ENCODE results near the gene TBC1D32. TPM values are rescaled to one million over a fixed set of nuclear protein-coding genes. Genes with fewer than 3 reads are reported as not detected.

TBC1D32 gene
- total RNA-seq, 1 experiment from 2014 or later: 3.4 TPM

DNA sequence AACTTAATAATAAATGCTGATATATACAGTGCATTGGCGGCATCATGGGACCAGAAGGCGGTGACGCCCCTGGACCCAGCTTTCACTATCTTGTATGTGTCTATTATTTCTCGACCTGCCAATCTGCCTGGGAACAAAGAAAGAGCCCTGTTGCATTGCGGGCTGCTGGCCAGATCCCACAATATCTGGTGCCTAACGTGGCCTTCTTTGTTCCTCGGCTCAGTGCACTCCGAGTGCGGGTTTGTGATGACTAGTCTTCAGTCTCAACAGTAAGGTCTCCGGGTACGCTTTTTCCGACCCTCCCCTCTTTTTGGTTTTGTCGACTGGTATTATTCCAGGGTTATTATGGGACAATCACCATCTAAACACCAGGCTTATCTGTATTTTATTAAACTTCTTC is 291.5 kb downstream of the TBC1D32 start:
- no peaks in the 10 kb centered on the region for H3K36me3 Mint-ChIP-seq (ENCODE audit: insufficient read depth, unreplicated experiment)
- Histone ChIP-seq H3K27me3 (replicated peaks; ENCODE audit: control insufficient read depth, insufficient read depth, low read length) (no peaks in the 10 kb centered on the region), H3K36me3 (ENCODE audit: control insufficient read depth, insufficient read depth, low read length) (no peaks in the 10 kb centered on the region), H3K4me1 (no peaks in the 10 kb centered on the region; the same call in 1 of the 2 replicates), H3K4me3 (ENCODE audit: low read depth, low read length) (no peak overlapping the region), H3K9me3 (no peaks in the 10 kb centered on the region)
- CTCF ChIA-PET: no interaction called here
- H3K4me1 Mint-ChIP-seq (ENCODE audit: low read depth, unreplicated experiment): peaks cover 14% of the 10 kb centered on the region
- peaks cover 15% of the 10 kb centered on the region for H3K9me3 Mint-ChIP-seq (ENCODE audit: unreplicated experiment)
- TF ChIP-seq, protein P1, sequence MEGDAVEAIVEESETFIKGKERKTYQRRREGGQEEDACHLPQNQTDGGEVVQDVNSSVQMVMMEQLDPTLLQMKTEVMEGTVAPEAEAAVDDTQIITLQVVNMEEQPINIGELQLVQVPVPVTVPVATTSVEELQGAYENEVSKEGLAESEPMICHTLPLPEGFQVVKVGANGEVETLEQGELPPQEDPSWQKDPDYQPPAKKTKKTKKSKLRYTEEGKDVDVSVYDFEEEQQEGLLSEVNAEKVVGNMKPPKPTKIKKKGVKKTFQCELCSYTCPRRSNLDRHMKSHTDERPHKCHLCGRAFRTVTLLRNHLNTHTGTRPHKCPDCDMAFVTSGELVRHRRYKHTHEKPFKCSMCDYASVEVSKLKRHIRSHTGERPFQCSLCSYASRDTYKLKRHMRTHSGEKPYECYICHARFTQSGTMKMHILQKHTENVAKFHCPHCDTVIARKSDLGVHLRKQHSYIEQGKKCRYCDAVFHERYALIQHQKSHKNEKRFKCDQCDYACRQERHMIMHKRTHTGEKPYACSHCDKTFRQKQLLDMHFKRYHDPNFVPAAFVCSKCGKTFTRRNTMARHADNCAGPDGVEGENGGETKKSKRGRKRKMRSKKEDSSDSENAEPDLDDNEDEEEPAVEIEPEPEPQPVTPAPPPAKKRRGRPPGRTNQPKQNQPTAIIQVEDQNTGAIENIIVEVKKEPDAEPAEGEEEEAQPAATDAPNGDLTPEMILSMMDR (IDR thresholded peaks at IDR 0.05; ENCODE audit: insufficient read depth in 1 of 2, low read depth in 1 of 2, low read length in 1 of 2, severe bottlenecking in 1 of 2, unreplicated experiment in 1 of 2): no peak
- DNase-seq: no peak
- H3K27ac Mint-ChIP-seq (ENCODE audit: unreplicated experiment): no peak overlapping the region
- intact Hi-C loops (cut with micrococcal nuclease; ENCODE audit: unreplicated experiment): no loop called here
- H3K4me3 Mint-ChIP-seq (ENCODE audit: unreplicated experiment): no peak overlapping the region
- BruUV-seq (replicated peaks): no TSS peak
- POLR2A ChIA-PET: no interaction called here
- no peaks in the 10 kb centered on the region for H3K27me3 Mint-ChIP-seq (ENCODE audit: insufficient read depth, unreplicated experiment)

DNA sequence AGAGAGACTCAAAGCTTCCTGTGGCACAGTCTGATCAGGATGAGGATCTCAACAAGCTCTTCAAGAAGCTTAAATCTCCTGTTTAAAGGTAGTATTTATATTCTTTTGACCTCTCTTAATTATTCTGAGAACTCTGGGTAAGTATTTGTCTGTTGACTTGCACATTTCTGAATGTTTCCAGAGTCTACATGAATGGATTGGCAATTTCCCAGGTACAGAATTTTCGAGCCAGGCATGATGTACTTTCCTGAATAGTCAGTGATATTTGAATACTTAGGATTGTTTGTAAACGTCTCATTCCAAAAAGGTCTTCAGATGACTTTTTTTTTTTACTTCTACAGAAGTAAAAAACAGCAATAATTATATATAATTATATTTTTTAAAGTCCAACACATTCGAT is 293.4 kb downstream of the TBC1D32 start:
- Mint-ChIP-seq H3K9me3 (ENCODE audit: unreplicated experiment) (peaks cover 15% of the 10 kb centered on the region), H3K4me3 (ENCODE audit: unreplicated experiment) (no peak overlapping the region), H3K36me3 (ENCODE audit: insufficient read depth, unreplicated experiment) (no peaks in the 10 kb centered on the region), H3K27me3 (ENCODE audit: insufficient read depth, unreplicated experiment) (no peaks in the 10 kb centered on the region), H3K4me1 (ENCODE audit: low read depth, unreplicated experiment) (peaks cover 14% of the 10 kb centered on the region), H3K27ac (ENCODE audit: unreplicated experiment) (no peak overlapping the region)
- POLR2A ChIA-PET: no interaction called here
- Histone ChIP-seq H3K9me3 (no peaks in the 10 kb centered on the region), H3K4me3 (ENCODE audit: low read depth, low read length) (no peak overlapping the region), H3K4me1 (no peaks in the 10 kb centered on the region; the same call in 1 of the 2 replicates), H3K27me3 (replicated peaks; ENCODE audit: control insufficient read depth, insufficient read depth, low read length) (no peaks in the 10 kb centered on the region), H3K36me3 (ENCODE audit: control insufficient read depth, insufficient read depth, low read length) (no peaks in the 10 kb centered on the region)
- CTCF ChIA-PET: no interaction called here
- DNase-seq: no peak
- BruUV-seq (replicated peaks): no TSS peak
- TF ChIP-seq, protein P1 (IDR thresholded peaks at IDR 0.05; ENCODE audit: insufficient read depth in 1 of 2, low read depth in 1 of 2, low read length in 1 of 2, severe bottlenecking in 1 of 2, unreplicated experiment in 1 of 2): no peak
- intact Hi-C loops (cut with micrococcal nuclease; ENCODE audit: unreplicated experiment): no loop called here

DNA sequence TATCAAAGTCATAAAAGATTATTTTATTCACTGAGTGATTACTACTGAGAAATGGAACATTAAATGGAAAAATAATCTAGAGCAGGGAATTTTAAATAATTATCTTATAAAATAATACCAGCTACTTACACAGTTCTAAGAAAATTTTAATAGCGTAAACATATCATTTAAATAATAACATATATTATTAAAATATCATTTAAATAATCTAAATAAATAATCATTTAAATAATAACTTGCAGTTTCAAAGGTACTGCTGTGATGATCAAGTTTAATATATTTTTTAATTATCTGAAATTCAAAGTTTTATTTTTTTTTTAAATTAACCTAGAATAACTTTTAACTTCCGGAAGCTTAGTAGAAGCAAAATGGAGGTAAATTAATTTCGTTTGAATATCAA is 301.2 kb downstream of the TBC1D32 start:
- Histone ChIP-seq H3K4me1 (no peaks in the 10 kb centered on the region), H3K36me3 (ENCODE audit: control insufficient read depth, insufficient read depth, low read length) (no peaks in the 10 kb centered on the region), H3K4me3 (ENCODE audit: low read depth, low read length) (no peak overlapping the region), H3K9me3 (no peaks in the 10 kb centered on the region), H3K27me3 (replicated peaks; ENCODE audit: control insufficient read depth, insufficient read depth, low read length) (no peaks in the 10 kb centered on the region)
- TF ChIP-seq, protein P1 (IDR thresholded peaks at IDR 0.05; ENCODE audit: insufficient read depth in 1 of 2, low read depth in 1 of 2, low read length in 1 of 2, severe bottlenecking in 1 of 2, unreplicated experiment in 1 of 2): no peak
- POLR2A ChIA-PET: no interaction called here
- no TSS peak for BruUV-seq (replicated peaks)
- no peaks in the 10 kb centered on the region for H3K9me3 Mint-ChIP-seq (ENCODE audit: unreplicated experiment)
- no peaks in the 10 kb centered on the region for H3K27me3 Mint-ChIP-seq (ENCODE audit: insufficient read depth, unreplicated experiment)
- intact Hi-C loops (cut with micrococcal nuclease; ENCODE audit: unreplicated experiment): loop anchor here (5.0 kb wide), 1 partner anchor 571 kb away; no protein-coding TSS in a partner anchor
- no peak overlapping the region for H3K27ac Mint-ChIP-seq (ENCODE audit: unreplicated experiment)
- no peaks in the 10 kb centered on the region for H3K4me1 Mint-ChIP-seq (ENCODE audit: low read depth, unreplicated experiment)
- no peaks in the 10 kb centered on the region for H3K36me3 Mint-ChIP-seq (ENCODE audit: insufficient read depth, unreplicated experiment)
- H3K4me3 Mint-ChIP-seq (ENCODE audit: unreplicated experiment): no peak overlapping the region
- no peak for DNase-seq
- CTCF ChIA-PET: no interaction called here

All from Caco-2 (cell line).